GM19351 (cell line): ENCODE measurements around the gene ETV3.

Source experiments
- ATAC-seq: cut with Tn5 transposase; IDR thresholded peaks from one replicate; pipeline ENCODE4 v1.9.1; 2021; ENCODE audit warnings: mild to moderate bottlenecking, moderate library complexity; ENCODE audit not compliant: unreplicated experiment

The ETV3 gene

GRCh38 chr1:157095091-157095490 is 43.1 kb downstream of the ETV3 start:
- no peak for ATAC-seq

GRCh38 chr1:157092831-157093230 is 45.4 kb downstream of the ETV3 start:
- ATAC-seq, result no peak

- no peak for ATAC-seq
These were observed 46.4 kb downstream of the ETV3 start for GRCh38 chr1:157091668-157092273.

- ATAC-seq, result no peak
These were observed 47.0 kb downstream of the ETV3 start for GRCh38 chr1:157091186-157091585.

GRCh38 chr1:157090771-157091170 is 47.4 kb downstream of the ETV3 start:
- ATAC-seq, result no peak

- ATAC-seq, result no peak
These were observed 48.0 kb downstream of the ETV3 start for GRCh38 chr1:157090196-157090647.

GRCh38 chr1:157089789-157090188 is 48.4 kb downstream of the ETV3 start:
- ATAC-seq, result no peak

DNA sequence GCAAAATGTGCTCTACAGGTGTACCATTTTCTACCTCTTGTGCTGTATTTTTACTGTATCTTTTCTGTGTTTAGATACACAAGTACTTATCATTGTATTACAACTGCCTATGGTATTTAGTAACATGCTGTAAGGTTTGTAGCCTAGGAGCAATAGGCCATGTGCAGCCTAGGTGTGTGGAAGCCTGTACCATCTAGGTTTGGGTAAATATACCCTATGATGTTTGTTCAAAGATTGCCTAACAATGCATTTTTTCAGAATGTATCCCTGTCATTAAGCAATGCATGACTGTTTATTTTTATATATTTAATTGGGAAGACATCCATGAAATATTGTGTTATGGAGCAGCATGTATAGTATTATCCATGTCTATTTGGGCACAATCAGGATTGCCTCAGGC is 49.6 kb downstream of the ETV3 start:
- ATAC-seq, result no peak

DNA sequence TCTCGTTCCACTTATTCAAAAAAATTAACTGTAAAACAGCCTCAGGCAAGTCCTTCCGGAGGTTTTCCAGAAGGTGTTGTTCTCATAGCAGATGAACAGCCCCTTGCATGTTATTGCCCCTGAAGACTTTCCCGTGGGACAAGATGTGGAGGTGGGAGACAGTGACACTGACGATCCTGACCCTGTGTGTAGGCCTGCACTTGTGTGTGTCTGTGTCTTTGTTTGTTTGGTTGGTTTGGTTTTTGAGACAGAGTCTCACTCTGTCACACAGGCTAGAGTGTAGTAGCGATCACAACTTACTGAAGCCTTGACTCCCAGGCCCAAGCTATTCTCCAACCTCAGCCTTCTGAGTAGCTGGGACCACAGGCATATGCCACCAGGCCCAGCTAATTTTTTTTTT is 51.2 kb downstream of the ETV3 start:
- ATAC-seq, result no peak

- ATAC-seq, result no peak
These were observed 51.9 kb downstream of the ETV3 start for GRCh38 chr1:157086299-157086698.

DNA sequence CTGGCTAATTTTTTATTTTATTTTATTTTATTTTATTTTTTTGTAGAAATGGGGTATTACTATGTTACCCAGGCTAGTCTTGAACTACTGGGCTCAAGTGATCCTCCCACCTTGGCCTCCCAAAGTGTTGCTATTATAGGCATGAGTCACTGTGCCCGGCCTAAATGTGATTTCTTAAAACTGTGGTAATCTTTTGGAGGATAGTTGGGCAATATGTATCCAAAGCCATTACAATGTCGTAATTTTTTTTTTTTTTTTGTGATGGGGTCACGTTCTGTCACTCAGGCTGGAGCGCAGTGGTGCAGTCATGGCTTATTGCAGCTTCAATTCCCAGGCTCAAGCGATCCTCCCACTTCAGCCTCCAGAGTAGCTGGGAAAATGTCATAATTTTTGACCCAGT is 52.8 kb downstream of the ETV3 start:
- ATAC-seq, result no peak

- ATAC-seq, result no peak
These were observed 53.5 kb downstream of the ETV3 start for GRCh38 chr1:157084720-157085119.

- ATAC-seq, result no peak
These were observed 56.5 kb downstream of the ETV3 start for GRCh38 chr1:157081707-157082106.

GRCh38 chr1:157080714-157081113 is 57.5 kb downstream of the ETV3 start:
- ATAC-seq, result no peak

DNA sequence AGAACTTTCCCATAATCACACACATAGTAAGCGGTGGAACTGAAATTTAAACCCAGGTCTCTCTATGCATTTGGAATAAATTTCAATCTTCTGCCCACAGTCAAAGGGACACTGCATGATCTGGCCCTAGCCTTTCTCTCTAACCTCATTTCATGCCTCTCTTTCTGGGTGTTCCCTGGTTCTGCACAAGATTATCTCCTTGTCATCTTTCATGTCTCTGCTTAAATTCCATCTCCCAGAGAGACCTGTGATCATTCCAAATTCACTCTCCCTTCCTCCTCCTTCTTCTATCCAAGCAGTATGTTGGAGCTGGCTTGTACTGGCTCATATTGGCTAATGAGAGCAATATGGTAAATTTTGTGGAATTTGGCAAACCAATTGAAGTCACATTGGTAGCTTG is 60.8 kb downstream of the ETV3 start:
- ATAC-seq, result no peak

- ATAC-seq, result no peak
These were observed 64.1 kb downstream of the ETV3 start for GRCh38 chr1:157073944-157074685.
